ENCODE data around the gene UVRAG.

DNA sequence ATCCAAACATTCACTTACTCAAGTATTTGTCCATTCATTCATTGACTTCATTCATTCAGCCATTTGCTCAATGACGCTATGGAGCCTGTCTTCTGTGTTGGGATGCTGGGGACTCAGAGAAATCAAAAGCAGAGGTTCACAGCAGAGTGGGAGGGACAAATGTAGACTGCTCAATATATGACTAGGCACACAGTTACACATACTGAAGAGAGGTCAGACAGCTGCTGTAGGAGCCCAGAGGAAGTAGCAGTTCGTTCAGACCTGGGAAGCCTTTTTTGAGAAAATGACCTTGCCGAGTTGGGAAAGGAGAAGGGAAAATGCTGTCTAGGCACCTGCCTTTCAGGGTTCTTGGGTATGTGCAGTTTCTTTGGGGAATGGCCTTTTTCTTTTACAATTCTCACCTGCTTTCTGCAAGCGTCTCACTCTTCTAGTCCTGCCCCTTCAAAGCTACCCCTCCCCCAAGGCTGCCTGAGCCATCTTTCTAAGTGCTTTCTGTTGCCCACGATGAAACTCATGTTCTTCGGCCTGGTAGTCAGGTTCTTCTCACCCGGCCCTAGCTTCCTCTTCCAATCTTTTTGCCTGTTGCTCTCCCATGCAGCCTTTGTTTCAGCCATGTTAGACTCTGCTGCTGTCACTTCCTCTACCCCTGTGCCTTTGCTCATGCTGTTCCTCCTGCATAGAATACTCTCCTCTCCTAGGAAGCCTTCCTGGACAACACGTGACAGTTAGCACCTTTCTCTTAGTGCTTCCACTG lies 4.2 kb upstream of the UVRAG start:
- TF ChIP-seq, protein P1, sequence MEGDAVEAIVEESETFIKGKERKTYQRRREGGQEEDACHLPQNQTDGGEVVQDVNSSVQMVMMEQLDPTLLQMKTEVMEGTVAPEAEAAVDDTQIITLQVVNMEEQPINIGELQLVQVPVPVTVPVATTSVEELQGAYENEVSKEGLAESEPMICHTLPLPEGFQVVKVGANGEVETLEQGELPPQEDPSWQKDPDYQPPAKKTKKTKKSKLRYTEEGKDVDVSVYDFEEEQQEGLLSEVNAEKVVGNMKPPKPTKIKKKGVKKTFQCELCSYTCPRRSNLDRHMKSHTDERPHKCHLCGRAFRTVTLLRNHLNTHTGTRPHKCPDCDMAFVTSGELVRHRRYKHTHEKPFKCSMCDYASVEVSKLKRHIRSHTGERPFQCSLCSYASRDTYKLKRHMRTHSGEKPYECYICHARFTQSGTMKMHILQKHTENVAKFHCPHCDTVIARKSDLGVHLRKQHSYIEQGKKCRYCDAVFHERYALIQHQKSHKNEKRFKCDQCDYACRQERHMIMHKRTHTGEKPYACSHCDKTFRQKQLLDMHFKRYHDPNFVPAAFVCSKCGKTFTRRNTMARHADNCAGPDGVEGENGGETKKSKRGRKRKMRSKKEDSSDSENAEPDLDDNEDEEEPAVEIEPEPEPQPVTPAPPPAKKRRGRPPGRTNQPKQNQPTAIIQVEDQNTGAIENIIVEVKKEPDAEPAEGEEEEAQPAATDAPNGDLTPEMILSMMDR (tag by site-specific recombination; IDR thresholded peaks at IDR 0.05): no peak
- no peak for TF ChIP-seq KLF1 (tag by site-specific recombination; IDR thresholded peaks at IDR 0.05)

All from HEK293 (cell line).